Activated CD4-positive, alpha-beta T cell treated with anti-CD3 and anti-CD28 coated beads for 4 hours (primary cell): ENCODE data around the gene ST3GAL4.
"Not testable (repeated sequence)": the region's sequence is repeated elsewhere in the genome, so short reads cannot be mapped to it uniquely, and the experiment has no call there.

Experiments
- DNase-seq, 2 donors: peaks; one replicate each; pipeline ENCODE4 v3.0.0-alpha.2; 2020

ST3GAL4 gene

DNA sequence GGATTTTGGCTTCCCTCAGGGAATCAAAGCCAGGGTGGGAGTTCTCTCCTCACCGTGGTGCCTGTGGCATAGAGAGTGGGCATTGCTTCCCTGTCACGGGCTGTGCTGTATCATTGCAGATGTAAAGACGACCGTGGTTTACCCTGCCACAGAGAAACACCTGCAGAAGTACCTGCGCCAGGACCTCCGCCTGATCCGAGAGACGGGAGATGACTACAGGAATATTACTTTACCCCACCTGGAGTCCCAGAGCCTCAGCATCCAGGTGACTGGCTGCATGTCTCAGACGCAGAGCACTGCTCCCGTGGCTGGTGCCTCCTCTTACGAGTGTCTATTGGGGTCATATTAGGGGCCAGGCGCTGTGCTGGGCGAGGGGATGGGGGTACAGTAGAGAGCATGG, 24.2 kb upstream of the ST3GAL4 start:
- no peak for DNase-seq

- DNase-seq, result no peak
Observed at GRCh38 chr11:126332221-126332711, 23.2 kb upstream of the ST3GAL4 start.

DNA sequence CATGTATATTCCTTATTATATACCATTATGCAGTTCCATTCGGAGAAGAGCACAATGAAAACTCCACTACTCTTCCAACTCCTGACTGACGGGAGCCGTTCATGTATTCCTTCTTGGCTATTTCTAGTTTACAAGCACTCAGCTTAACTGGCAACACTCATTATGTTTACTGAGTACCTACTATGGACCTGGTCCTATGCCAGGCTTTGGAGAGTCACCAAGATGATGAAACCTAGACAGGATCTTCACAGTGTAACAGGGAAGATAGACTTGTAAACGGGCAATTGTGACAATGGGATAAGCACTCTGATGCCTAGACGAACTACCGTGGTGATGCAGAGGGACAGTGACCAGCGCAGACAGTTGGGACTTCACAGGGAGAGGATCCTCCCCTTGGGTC, 22.3 kb upstream of the ST3GAL4 start:
- DNase-seq, result no peak

DNA sequence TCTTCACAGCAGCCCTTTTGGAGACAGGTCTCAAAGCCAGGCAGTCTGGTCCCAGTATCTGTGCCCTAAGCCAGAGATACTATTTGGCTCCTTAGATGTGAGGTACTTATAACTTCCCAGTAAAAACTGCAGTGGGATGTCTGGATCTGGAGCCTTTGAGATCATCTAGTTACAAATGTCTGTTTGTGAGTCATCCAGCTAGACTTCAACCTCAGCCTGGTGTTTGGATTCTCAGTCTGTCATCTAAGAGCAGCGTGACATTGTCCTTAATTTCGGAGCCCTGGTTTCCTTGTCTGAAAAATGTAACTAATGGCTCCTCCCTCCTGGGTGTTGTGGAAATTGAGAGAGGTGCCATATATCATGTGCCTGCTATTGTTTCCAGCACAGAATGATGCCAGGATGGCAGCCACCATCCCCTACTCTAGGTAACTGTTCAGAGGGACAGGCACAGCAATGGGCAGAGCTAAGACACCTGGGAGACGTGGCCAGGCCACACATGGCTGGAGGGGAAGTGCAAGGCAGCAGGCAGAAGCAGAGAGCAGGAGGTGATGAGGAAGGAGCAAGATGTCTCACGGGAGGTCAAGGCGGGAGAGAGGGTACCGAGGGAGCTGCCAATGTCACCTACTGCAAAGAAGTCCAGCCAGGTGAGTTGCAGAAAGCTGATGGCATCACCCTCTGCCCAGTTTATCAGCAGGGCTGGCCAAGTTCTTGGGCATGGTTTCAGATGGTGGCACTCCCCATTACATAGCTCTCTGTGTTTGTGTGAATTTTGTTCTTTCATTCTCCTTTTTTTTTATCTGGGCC, 20.6 kb upstream of the ST3GAL4 start:
- no peak for DNase-seq

- no peak for DNase-seq
Observed at GRCh38 chr11:126335463-126335760, 20.1 kb upstream of the ST3GAL4 start.

DNA sequence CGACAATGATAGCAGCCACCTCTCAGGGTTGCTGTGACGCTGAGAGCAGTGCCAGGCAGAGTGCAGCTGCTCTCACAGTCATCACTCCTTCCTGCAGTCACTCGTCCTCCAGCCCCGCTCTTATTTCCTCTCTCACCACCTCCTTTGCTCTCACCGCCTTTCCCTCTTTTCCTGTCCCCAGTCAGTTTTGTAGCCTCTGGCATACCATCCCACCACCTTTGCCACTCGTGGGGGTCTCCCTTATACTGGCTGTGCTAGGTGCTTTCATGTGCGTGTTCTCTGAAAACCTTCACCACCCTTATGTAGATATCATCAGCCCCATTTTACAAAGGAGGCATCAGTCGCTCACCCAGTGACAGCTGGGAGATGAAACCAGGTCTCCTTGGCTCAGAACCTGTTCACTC, 19.3 kb upstream of the ST3GAL4 start:
- no peak for DNase-seq

GRCh38 chr11:126336671-126337101, 18.8 kb upstream of the ST3GAL4 start:
- no peak for DNase-seq

- no peak for DNase-seq
Observed at GRCh38 chr11:126337126-126337473, 18.4 kb upstream of the ST3GAL4 start.

- no peak for DNase-seq
Observed at GRCh38 chr11:126337474-126338241, 17.8 kb upstream of the ST3GAL4 start.

GRCh38 chr11:126338346-126339055, 17.0 kb upstream of the ST3GAL4 start:
- DNase-seq, result no peak

GRCh38 chr11:126339073-126339862, 16.2 kb upstream of the ST3GAL4 start:
- no peak for DNase-seq

DNA sequence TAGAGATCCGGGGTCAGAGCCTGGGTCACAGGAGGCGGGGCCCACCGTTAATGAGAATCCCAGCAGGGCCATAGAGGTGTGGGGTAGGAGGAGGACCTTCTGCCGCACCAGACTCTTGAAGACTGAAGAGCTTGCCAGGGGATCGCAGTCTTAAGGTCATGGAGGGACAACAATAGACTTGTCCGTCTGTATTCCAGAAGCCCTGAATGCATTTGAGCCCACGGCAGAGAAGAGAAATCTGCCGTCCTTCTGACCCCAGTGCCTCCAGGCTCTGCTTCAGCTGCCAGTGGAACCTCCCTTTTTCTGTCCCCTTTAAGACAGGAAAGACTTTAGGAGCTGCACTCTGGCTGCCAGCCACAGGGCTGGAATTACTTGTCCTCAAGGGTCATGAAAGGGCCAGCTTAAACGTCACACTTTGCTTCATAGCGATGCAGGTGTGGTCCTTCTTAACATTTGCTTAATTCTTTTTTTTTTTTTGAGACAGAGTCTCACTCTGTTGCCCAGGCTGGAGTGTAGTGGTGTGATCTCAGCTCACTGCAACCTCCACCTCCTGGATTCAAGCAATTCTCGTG, 15.5 kb upstream of the ST3GAL4 start:
- DNase-seq, result no peak

GRCh38 chr11:126340960-126341606, 14.4 kb upstream of the ST3GAL4 start:
- DNase-seq, result no peak

DNA sequence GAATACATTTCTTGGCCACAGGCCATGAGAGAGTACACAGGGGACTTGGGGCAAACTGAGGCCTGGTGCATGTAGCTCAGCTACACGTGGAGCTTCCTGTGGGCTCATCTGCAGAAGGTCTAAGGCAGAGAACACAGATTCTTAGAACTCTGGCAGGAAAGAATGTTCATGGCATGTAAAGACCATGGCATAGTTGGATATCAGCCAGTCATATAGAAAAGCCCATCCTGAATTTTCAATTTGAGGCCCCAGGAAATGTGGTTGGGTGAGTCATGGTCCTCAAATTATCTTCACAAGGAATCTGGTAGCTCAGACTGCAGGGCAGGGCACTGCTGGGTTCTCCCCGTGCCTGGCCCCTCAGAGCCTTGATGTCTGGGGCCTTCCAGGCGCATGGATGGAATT, 13.7 kb upstream of the ST3GAL4 start:
- DNase-seq, result no peak

DNA sequence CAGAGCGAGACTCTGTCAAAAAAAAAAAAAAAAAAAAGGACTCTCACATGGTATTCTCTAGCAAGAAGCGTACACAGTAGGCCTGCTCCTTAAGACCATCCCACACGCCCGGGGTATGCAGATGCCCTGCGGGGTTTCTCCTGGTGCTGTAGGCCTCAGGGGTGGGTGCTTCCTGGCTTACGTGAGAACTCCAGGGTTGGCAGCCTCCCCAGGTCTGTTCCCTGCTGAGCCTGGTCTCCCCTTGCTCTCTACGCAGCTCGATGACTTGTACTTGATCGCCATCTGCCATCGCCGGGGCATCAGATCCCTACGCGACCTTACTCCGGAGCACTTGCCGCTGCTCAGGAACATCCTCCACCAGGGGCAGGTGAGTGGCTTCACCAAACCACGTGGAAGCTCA, 12.4 kb upstream of the ST3GAL4 start:
- no peak for DNase-seq

DNA sequence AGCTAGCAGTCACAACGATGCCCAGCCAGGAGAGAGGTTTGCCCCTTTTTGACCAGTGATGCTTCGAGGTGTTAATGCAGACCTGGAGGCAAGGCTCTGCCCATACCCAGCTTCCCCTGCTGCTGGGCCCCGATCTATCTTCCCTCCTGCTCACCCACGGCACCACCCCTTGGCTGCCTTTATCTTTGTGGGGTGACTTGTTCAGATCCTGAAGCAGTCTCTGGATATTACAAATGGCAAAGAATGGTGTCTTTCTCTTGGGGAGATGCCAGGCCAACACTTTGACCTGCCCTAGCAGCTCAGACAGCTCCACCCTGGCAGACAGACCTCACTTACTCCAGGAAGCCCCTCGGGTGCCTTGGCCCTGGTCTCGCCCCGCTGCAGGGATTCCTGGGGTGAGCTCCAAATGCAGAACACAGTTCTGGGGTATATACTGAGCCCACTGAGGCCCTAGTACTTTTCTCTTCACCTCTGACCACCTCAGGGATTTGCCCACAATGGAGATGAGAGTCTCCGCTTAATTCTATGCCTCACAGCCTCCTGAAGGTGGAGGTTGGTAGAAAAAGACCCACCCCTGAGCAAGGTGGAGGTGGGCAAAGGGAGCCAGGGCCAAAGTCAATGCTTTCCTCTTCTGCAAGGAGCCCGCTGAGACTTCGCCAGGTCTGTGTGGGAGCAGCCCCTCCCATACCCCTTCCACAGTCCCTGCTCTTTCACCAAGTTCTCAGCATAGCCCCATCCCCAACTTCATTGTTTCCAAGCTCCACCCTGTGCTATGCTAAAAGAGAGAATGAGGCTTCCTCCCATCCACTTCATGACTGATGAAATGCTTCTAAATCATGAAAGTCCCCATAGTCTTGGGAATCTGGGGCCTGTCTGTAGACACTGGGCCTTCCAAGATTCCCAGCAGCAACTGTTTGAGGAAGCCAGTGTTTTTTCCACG, 11.1 kb upstream of the ST3GAL4 start:
- DNase-seq, result no peak

DNA sequence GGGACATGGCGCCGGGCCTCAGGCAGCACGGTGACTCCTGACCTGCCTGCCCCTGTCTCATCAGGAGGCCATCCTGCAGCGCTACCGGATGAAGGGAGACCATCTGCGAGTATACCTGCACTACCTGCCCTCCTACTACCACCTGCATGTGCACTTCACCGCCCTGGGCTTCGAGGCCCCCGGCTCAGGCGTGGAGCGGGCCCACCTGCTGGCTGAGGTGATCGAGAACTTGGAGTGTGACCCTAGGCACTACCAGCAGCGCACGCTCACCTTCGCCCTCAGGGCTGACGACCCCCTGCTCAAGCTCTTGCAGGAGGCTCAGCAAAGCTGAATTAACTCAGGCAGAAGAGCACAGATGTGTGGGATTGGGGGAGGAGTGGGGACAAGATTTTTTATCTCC, 10.2 kb upstream of the ST3GAL4 start:
- no peak for DNase-seq

DNA sequence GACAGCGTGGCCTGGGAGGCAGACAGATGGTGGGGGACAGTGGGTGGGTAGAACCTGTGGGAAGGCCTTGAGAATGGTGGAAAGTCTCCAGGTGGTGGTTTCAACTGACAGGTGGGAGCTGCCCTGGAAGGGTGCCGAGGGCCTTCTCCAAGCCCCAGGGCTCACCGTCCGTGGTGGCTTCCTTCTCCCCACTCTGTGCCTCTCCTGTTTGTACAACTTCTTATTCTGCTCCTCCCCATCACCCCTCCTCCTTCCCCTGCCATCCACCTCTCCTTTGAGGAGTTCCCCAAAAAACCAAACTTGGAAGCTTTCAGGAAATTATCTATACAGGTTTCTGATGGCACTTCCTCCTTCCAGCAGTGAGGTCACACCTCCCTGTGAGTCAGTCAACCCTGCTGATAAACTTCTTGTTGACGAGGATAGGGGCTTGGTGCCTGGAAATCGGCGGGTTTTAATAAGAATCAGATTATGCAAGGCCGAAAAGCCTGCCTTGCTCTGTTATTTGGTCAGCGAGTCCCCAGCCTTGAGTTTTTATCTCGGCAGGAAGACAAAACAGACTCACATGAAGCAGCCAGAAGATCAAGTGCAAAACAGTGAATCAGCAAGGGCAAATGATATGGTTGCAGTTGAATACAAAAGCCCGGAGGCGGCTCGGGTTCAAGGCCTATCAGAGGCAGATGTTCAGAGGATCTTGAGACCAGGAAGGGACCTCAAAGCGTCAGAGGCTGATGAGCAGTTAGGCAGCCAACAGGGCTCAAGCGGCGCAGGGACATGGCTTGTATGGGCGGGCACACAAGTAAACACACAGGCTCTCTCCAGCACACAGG, 9.5 kb upstream of the ST3GAL4 start:
- no peak for DNase-seq

- DNase-seq, result no peak
Observed at GRCh38 chr11:126346586-126346940, 8.9 kb upstream of the ST3GAL4 start.

DNA sequence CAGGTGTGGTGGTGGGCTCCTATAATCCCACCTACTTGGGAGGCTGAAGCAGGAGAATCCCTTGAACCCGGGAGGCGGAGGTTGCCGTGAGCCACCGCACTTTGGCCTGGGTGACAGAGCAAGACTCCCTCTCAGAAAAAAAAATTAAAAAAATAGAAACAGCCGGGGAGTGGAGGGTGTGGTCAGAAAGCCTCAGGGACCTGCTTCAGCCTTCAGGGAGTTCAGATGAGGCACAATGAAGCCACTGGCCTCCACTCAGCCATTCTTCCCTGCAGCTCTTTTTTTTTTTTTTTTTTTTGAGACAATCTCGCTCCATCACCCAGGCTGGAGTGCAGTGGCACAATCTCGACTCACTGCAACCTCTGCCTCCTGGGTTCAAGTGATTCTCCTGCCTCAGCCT, 8.5 kb upstream of the ST3GAL4 start:
- DNase-seq, result not testable (repeated sequence)
